GM19193 (cell line): ENCODE measurements around the gene PIGM.

Experiments
- POLR2A ChIP-seq: IDR thresholded peaks from 4 replicates; pipeline ENCODE4 v1.6.1; 2011; ENCODE audit not compliant: insufficient read depth, insufficient read length; ENCODE audit errors: extremely low read depth

Gene PIGM

GRCh38 chr1:159989581-159989980 lies 42.2 kb downstream of the PIGM start:
- TF ChIP-seq POLR2A = no peak

- TF ChIP-seq POLR2A = no peak
Measured at GRCh38 chr1:159988006-159988405, 43.8 kb downstream of the PIGM start.

- no peak for TF ChIP-seq POLR2A
Measured at GRCh38 chr1:159987186-159987585, 44.6 kb downstream of the PIGM start.

GRCh38 chr1:159986531-159986930 lies 45.3 kb downstream of the PIGM start:
- TF ChIP-seq POLR2A = no peak

- no peak for TF ChIP-seq POLR2A
Measured at GRCh38 chr1:159986093-159986492, 45.7 kb downstream of the PIGM start.

GRCh38 chr1:159985473-159985872 lies 46.3 kb downstream of the PIGM start:
- no peak for TF ChIP-seq POLR2A

GRCh38 chr1:159983681-159984080 lies 48.1 kb downstream of the PIGM start:
- no peak for TF ChIP-seq POLR2A

GRCh38 chr1:159982280-159982679 lies 49.5 kb downstream of the PIGM start:
- TF ChIP-seq POLR2A = no peak

GRCh38 chr1:159981351-159982055 lies 50.3 kb downstream of the PIGM start:
- no peak for TF ChIP-seq POLR2A

- no peak for TF ChIP-seq POLR2A
Measured at GRCh38 chr1:159980786-159981185, 51.0 kb downstream of the PIGM start.

GRCh38 chr1:159980076-159980475 lies 51.7 kb downstream of the PIGM start:
- no peak for TF ChIP-seq POLR2A

- no peak for TF ChIP-seq POLR2A
Measured at GRCh38 chr1:159979257-159979656, 52.5 kb downstream of the PIGM start.

- TF ChIP-seq POLR2A = no peak
Measured at GRCh38 chr1:159978107-159978398, 53.7 kb downstream of the PIGM start.

GRCh38 chr1:159977364-159978106 lies 54.3 kb downstream of the PIGM start:
- TF ChIP-seq POLR2A = no peak
